Measurements from ENCODE around the gene CDC42BPB. TPM values are rescaled to one million over a fixed set of nuclear protein-coding genes. Genes with fewer than 3 reads are reported as not detected.

Gene CDC42BPB
- total RNA-seq, 1 experiment from 2014 or later: 103 TPM

DNA sequence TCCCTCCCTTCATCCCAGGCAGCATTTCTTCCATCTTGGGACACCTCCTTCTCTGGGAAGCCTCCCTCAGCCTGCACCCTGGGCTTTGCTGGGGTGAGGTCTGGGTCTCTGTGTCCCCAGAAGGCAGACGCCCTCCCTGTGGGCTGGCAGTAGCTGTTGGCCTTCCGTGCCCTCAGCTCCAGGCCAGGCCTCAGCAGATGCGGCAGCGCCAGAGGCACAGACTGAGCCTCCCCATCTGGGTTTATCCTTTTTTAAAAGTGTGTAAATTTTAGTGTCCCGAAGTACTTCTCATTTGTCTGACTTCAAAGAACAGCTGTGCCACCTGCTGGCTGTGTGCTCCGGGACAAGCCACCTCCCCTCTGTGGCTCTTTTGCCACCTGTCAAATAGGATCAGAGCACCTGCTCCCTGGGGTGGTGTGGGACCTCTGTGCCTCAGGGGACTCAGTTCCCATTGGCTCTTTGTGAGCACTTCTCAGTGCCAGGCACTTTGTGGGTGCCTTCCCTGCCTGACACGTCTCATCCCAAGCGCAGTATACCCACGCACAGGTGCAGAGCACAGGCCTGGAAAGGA lies 48.3 kb upstream of the CDC42BPB start:
- no peak overlapping the region for H3K23ac ChIP-seq (ENCODE audit: insufficient read length, low read depth, low read length)
- no peak for DNase-seq
- H2BK120ac ChIP-seq (ENCODE audit: low read depth, low read length, poor library complexity, severe bottlenecking): no peak overlapping the region
- H3K23me2 ChIP-seq (ENCODE audit: insufficient read length, low read depth, low read length, poor library complexity, severe bottlenecking): peaks cover 4% of the 10 kb centered on the region
- H3K56ac ChIP-seq (ENCODE audit: insufficient read length, low read depth, low read length): no peak overlapping the region
- no peak overlapping the region for H3K14ac ChIP-seq (ENCODE audit: insufficient read depth, low read length)
- H3K4me2 ChIP-seq (ENCODE audit: insufficient read depth, insufficient read length, low read length): no peak overlapping the region
- no peak overlapping the region for H2BK20ac ChIP-seq (ENCODE audit: low read depth, low read length, poor library complexity, severe bottlenecking)
- no peak overlapping the region for H3K4ac ChIP-seq (ENCODE audit: low read depth, low read length)
- Mint-ChIP-seq H3K4me1 (peaks cover 25 to 35% of the 10 kb centered on the region in 2 experiments), H3K36me3 (ENCODE audit: insufficient read depth in 1 of 3, low read depth in 3 of 3) (no peaks in the 10 kb centered on the region; a peak in 1 of 7 replicates), H3K9me3 (no peaks in the 10 kb centered on the region), H3K27me3 (ENCODE audit: low read depth) (peaks cover 40% of the 10 kb centered on the region), H3K4me3 (no peak overlapping the region), H3K27ac (no peak overlapping the region)
- H3T11ph ChIP-seq (ENCODE audit: low read length): no peak overlapping the region
- H3K4me1 ChIP-seq (ENCODE audit: insufficient read depth, low read length): peaks cover under 1% of the 10 kb centered on the region
- no peaks in the 10 kb centered on the region for H3K79me2 ChIP-seq (ENCODE audit: insufficient read depth, low read length)
- H2BK5ac ChIP-seq (ENCODE audit: insufficient read length, low read length): no peak overlapping the region
- H3K27me3 ChIP-seq (ENCODE audit: insufficient read depth, low read length): no peaks in the 10 kb centered on the region
- no peak overlapping the region for H2BK15ac ChIP-seq (ENCODE audit: low read depth, low read length)
- H4K5ac ChIP-seq (ENCODE audit: insufficient read length, low read depth, low read length): no peak overlapping the region
- no peak overlapping the region for H2BK12ac ChIP-seq (ENCODE audit: insufficient read length, low read depth, low read length)
- H3K79me1 ChIP-seq (ENCODE audit: insufficient read depth, low read depth, low read length, poor library complexity, severe bottlenecking): no peaks in the 10 kb centered on the region
- H4K20me1 ChIP-seq (ENCODE audit: control insufficient read depth, insufficient read depth, insufficient read length): no peaks in the 10 kb centered on the region
- H4K91ac ChIP-seq (ENCODE audit: insufficient read length, low read depth, low read length): no peak overlapping the region
- no CpG with 5 or more reads among the region's 9 CpGs for WGBS (ENCODE audit: extremely low coverage, insufficient read length, low lambda C conversion rate)
- TF ChIP-seq, protein P1, sequence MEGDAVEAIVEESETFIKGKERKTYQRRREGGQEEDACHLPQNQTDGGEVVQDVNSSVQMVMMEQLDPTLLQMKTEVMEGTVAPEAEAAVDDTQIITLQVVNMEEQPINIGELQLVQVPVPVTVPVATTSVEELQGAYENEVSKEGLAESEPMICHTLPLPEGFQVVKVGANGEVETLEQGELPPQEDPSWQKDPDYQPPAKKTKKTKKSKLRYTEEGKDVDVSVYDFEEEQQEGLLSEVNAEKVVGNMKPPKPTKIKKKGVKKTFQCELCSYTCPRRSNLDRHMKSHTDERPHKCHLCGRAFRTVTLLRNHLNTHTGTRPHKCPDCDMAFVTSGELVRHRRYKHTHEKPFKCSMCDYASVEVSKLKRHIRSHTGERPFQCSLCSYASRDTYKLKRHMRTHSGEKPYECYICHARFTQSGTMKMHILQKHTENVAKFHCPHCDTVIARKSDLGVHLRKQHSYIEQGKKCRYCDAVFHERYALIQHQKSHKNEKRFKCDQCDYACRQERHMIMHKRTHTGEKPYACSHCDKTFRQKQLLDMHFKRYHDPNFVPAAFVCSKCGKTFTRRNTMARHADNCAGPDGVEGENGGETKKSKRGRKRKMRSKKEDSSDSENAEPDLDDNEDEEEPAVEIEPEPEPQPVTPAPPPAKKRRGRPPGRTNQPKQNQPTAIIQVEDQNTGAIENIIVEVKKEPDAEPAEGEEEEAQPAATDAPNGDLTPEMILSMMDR (conservative IDR thresholded peaks at IDR 0.05): no peak
- H3K18ac ChIP-seq (ENCODE audit: insufficient read length, low read depth, low read length): no peak overlapping the region
- no peaks in the 10 kb centered on the region for H3K9me3 ChIP-seq (ENCODE audit: control insufficient read depth, low read depth, low read length)
- no peak overlapping the region for H3K27ac ChIP-seq (ENCODE audit: insufficient read length, low read depth, low read length)
- no peak overlapping the region for H4K8ac ChIP-seq (replicated peaks; ENCODE audit: insufficient read length, low read depth, low read length)
- H2AK5ac ChIP-seq (ENCODE audit: insufficient read length, low read length): no peak overlapping the region
- no peak overlapping the region for H3K9ac ChIP-seq (ENCODE audit: extremely low read depth, insufficient read length, low read length)
- no peak overlapping the region for H2AFZ ChIP-seq (ENCODE audit: low read length)

All from H9 (cell line).